T1000 (cell line): ENCODE results near the gene GATA6.
A peak's percentile ranks its signal among the peaks of the same experiment; 100 is the strongest.

Experiments used
- DNase-seq: peaks from one replicate; lab custom pipeline; 2025; ENCODE audit warnings: mixed read lengths; lab: John Stamatoyannopoulos, UW

Gene GATA6

GRCh38 chr18:22169011-22169888 is at the start of gene GATA6:
TSS of gene GATA6 (plus strand) at chr18:22169589. CDS start at chr18:22171145, 1,556 bp downstream.
- peak; percentile 75 for DNase-seq

- DNase-seq, result no peak
These were observed 44.4 kb upstream of the GATA6 start for GRCh38 chr18:22124970-22125369.

- DNase-seq, result no peak
These were observed 40.4 kb upstream of the GATA6 start for GRCh38 chr18:22128954-22129353.

GRCh38 chr18:22129778-22130177 is 39.6 kb upstream of the GATA6 start:
- no peak for DNase-seq

GRCh38 chr18:22132258-22132657 is 37.1 kb upstream of the GATA6 start:
- no peak for DNase-seq

GRCh38 chr18:22132763-22133162 is 36.6 kb upstream of the GATA6 start:
- no peak for DNase-seq

- no peak for DNase-seq
These were observed 33.0 kb upstream of the GATA6 start for GRCh38 chr18:22136395-22136794.

- DNase-seq, result no peak
These were observed 28.2 kb upstream of the GATA6 start for GRCh38 chr18:22141211-22141610.

- no peak for DNase-seq
These were observed 25.7 kb upstream of the GATA6 start for GRCh38 chr18:22143347-22144340.

- no peak for DNase-seq
These were observed 24.2 kb upstream of the GATA6 start for GRCh38 chr18:22145160-22145559.

GRCh38 chr18:22149710-22150109 is 19.7 kb upstream of the GATA6 start:
- no peak for DNase-seq

- DNase-seq, result no peak
These were observed 17.3 kb upstream of the GATA6 start for GRCh38 chr18:22152093-22152492.

GRCh38 chr18:22153428-22153827 is 16.0 kb upstream of the GATA6 start:
- DNase-seq, result no peak

- no peak for DNase-seq
These were observed 13.8 kb upstream of the GATA6 start for GRCh38 chr18:22155584-22155983.

- no peak for DNase-seq
These were observed 10.4 kb upstream of the GATA6 start for GRCh38 chr18:22159014-22159413.

- no peak for DNase-seq
These were observed 8.3 kb upstream of the GATA6 start for GRCh38 chr18:22161090-22161489.

- DNase-seq, result no peak
These were observed 5.8 kb upstream of the GATA6 start for GRCh38 chr18:22163416-22164161.

GRCh38 chr18:22164337-22165048 is 4.9 kb upstream of the GATA6 start:
- no peak for DNase-seq

- DNase-seq, result no peak
These were observed 4.3 kb upstream of the GATA6 start for GRCh38 chr18:22165049-22165602.

GRCh38 chr18:22165603-22166068 is 3.8 kb upstream of the GATA6 start:
- no peak for DNase-seq
